ENCODE results near the gene MAPKAP1.

GRCh38 chr9:125521462-125522327 is 185.3 kb downstream of the MAPKAP1 start:
- no peak for TF ChIP-seq CTCF (IDR thresholded peaks at IDR 0.05)
- no peak for TF ChIP-seq POLR2A (IDR thresholded peaks at IDR 0.05)

All from Peyer's patch (tissue), 4 donors.